ENCODE measurements around the gene TTLL11.

DNA sequence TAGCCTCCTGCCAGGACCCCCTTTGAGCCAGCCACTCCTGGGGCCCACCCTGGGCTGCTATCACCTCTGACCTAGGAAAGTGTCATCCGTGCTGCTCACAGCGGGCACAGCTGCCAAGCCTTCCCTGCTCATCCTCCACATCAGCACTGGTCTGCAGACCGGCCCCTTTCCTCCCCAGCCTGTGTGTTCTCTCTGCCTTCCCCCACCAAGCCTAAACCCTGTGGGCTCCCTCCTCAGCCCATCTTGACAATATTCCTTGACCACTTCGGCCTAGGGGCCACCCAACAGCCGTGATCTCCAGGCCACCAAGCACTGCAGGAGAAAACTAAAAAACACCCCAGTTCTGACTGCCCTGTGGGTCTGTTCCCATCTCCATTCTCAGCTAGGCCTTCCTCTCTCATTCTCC lies 306.6 kb downstream of the TTLL11 start:
- TF ChIP-seq, protein P1, sequence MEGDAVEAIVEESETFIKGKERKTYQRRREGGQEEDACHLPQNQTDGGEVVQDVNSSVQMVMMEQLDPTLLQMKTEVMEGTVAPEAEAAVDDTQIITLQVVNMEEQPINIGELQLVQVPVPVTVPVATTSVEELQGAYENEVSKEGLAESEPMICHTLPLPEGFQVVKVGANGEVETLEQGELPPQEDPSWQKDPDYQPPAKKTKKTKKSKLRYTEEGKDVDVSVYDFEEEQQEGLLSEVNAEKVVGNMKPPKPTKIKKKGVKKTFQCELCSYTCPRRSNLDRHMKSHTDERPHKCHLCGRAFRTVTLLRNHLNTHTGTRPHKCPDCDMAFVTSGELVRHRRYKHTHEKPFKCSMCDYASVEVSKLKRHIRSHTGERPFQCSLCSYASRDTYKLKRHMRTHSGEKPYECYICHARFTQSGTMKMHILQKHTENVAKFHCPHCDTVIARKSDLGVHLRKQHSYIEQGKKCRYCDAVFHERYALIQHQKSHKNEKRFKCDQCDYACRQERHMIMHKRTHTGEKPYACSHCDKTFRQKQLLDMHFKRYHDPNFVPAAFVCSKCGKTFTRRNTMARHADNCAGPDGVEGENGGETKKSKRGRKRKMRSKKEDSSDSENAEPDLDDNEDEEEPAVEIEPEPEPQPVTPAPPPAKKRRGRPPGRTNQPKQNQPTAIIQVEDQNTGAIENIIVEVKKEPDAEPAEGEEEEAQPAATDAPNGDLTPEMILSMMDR (IDR thresholded peaks at IDR 0.05) = no peak
- no peak for TF ChIP-seq POLR2A (IDR thresholded peaks at IDR 0.05)

All from Peyer's patch (tissue), 4 donors.